ENCODE results near the gene NLGN4X.

The NLGN4X gene

DNA sequence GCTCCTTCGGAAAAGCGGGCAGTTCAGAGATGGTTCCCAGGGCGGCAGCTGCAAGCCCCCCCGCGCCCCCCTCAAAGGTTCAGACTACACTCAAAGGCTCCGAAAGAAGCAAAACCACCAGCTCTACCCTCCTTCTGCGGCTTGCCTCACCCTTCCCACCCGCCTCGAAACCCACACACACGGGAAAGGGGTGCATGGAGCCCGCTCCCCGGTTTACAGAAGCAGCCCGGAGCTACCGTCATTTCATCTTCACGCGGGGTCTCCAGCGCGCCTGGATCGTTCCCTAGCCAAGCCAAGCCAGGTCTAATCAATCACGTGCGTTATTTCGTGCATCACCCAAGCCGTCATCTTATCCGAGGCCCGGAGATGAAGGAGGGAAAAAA lies 1.2 kb downstream of the NLGN4X start:
- DNase-seq (ENCODE audit: low read depth) = no peak
- no peak overlapping the region for H3K4me3 ChIP-seq (ENCODE audit: low read depth, low read length)
- TF ChIP-seq, protein P1, sequence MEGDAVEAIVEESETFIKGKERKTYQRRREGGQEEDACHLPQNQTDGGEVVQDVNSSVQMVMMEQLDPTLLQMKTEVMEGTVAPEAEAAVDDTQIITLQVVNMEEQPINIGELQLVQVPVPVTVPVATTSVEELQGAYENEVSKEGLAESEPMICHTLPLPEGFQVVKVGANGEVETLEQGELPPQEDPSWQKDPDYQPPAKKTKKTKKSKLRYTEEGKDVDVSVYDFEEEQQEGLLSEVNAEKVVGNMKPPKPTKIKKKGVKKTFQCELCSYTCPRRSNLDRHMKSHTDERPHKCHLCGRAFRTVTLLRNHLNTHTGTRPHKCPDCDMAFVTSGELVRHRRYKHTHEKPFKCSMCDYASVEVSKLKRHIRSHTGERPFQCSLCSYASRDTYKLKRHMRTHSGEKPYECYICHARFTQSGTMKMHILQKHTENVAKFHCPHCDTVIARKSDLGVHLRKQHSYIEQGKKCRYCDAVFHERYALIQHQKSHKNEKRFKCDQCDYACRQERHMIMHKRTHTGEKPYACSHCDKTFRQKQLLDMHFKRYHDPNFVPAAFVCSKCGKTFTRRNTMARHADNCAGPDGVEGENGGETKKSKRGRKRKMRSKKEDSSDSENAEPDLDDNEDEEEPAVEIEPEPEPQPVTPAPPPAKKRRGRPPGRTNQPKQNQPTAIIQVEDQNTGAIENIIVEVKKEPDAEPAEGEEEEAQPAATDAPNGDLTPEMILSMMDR (IDR thresholded peaks at IDR 0.05; ENCODE audit: low read depth, low read length, missing control alignments) = no peak

DNA sequence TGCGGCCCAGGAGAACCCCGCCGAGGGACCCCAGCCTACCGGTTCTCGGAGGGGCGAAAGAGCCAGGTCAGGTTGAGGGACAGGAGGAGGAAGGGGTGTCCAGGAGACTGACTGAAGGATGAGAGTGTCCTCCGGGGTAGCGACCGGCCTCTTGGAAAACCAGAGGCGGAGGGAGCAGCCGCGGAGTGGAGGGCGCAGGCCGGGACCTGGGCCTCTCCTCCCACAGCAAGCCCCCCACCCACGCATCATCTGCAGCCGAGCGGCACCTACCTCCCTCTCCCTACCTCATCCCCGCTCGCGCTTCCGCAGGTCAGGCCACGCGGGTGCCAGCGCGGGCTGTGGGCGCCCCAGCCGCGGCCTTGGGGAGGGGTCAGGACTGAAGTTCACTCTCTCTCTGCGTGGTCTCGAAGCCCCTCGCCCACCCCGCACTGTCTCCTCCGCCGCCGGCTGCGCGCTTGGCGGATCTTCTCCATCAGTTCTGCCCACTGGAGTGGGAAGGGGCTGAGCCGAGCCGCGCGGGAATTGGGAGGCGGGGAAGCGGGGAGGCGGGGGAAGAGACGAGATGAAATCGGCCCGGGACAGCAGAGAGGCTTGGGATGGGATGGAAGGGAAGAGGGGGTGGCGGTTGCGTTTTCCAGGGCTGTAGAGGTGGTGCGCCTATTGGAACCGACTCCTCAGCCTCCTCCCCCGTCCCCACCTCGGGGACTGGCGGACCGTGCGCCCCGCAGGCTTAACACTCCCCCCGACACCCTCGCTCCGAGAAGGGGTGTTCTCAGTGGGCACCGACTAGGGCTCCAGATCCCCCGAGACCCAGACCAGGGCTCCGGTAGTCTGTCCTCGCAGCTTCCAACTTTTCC lies 1.8 kb downstream of the NLGN4X start:
- no peak for DNase-seq (ENCODE audit: low read depth)
- H3K4me3 ChIP-seq (ENCODE audit: low read depth, low read length) = no peak overlapping the region
- TF ChIP-seq, protein P1 (IDR thresholded peaks at IDR 0.05; ENCODE audit: low read depth, low read length, missing control alignments) = no peak

DNA sequence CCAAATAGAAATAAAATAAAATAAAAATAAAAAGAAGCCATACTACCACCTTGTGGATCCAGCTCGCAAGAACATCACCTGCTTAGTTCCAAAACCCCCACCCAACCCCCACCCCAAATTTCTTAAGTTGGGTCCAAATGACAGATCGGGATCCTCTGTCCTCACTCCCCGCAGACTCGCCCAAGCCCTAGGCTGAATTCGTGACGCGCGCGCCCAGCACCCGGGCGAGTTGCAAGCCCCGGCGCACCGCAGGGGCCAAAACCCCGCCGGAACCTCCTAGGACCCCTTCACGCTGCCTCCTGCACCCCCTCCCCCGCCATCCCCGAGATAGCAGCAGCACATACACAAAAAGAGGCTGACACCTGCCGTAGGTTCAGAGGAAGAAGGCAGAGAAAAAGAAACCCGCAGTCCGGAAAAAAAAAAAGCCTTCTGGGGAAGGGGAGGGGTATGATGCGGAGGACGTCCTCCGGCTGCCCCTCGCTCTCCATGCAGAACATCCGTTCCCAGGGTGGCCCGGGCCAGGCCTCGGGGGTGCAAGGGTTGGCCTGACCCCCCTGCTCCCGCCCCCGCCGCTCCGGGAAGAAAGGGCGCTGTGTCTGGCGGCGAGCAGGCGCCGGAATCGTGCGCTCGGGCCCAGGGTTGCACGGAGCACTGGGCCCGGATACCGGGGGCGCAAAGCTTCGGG lies 2.6 kb downstream of the NLGN4X start:
- TF ChIP-seq, protein P1 (IDR thresholded peaks at IDR 0.05; ENCODE audit: low read depth, low read length, missing control alignments) = no peak
- H3K4me3 ChIP-seq (ENCODE audit: low read depth, low read length) = no peak overlapping the region
- DNase-seq (ENCODE audit: low read depth) = no peak

DNA sequence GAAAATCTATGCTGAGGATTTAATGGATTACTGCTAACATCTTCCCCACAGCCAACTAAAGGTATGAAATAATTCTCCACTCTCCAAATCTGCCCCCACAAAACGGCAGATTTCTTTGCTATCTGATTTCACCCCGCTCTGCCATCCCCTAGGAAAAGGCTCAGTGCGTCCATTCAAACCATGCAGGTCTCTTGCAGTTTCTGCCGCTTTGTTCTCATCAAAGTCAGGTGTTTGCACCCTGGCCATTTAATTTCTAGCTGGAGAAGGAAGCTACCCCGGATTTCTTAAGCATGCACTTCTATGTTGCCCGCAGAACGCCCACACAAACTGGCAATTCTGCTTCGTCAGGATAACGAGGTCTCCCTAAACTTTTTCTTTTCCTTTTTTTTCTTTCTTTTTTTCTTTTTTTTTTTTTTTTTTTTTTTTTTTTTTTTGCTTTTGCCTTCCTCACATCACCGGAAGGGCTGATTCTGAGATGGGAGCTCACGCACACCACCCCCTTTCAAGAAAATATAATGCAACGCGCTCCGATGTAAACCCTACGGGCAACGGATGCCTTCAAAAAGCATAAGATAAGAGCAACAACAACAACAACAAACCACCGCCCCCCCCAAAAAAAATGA lies 3.3 kb downstream of the NLGN4X start:
- no peak for DNase-seq (ENCODE audit: low read depth)
- TF ChIP-seq, protein P1 (IDR thresholded peaks at IDR 0.05; ENCODE audit: low read depth, low read length, missing control alignments) = no peak
- no peak overlapping the region for H3K4me3 ChIP-seq (ENCODE audit: low read depth, low read length)

DNA sequence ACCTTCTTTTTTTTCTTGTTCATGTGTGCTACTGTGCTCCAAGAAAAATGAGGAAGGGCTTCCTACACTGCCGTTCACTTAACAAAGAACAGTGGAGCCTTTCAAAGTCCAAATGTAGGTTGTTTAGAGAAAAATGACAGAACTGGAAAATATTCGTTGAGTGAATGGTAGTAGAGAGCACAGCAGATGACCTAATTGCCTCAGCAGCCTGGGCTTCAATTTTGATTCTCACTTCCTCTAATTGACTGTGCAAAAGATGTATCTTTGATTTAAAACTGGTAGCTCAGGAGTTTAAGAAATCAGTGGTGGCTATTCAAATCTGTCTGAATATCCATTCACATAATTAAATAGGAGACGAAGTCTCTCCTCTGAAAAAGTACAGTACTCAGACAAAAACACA lies 5.2 kb downstream of the NLGN4X start:
- no peak overlapping the region for H3K4me3 ChIP-seq (ENCODE audit: low read depth, low read length)
- TF ChIP-seq, protein P1 (IDR thresholded peaks at IDR 0.05; ENCODE audit: low read depth, low read length, missing control alignments) = no peak
- no peak for DNase-seq (ENCODE audit: low read depth)

DNA sequence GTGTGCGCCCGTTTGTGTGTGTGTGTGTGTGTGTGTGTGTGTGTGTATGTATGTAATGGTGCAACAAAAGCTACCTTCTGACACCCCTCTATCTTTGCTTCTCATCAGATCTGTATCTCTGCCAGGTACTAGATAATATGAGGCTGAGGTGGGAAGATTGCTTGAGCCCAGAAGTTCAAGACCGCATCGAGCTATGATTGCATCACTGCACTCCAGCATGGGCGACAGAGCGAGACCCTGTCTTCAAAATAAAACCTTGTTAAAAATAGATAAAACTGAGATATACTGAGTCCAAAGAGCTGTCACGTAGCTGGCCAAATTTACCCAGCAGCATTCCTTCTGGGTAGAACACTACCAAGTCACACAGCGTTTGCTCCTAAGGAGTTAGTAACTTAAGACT lies 18.4 kb downstream of the NLGN4X start:
- TF ChIP-seq, protein P1 (IDR thresholded peaks at IDR 0.05; ENCODE audit: low read depth, low read length, missing control alignments) = no peak
- no peak for DNase-seq (ENCODE audit: low read depth)
- no peak overlapping the region for H3K4me3 ChIP-seq (ENCODE audit: low read depth, low read length)

Measured in GM12864 (cell line).